Neural crest cell (in vitro differentiated cells): ENCODE data around the gene FRAS1. TPM values are rescaled to one million over a fixed set of nuclear protein-coding genes. Genes with fewer than 3 reads are reported as not detected.

Source experiments
- DNase-seq: peaks from one replicate; pipeline ENCODE4 v3.0.0; 2021; ENCODE audit warnings: low read depth, mixed read lengths, low spot score
- H3K27ac Mint-ChIP-seq: one replicate; pipeline ENCODE4 v1.8.0; 2021; ENCODE audit warnings: mild to moderate bottlenecking, mixed read lengths; ENCODE audit not compliant: unreplicated experiment
- H3K27me3 Mint-ChIP-seq: 2 replicates; pipeline ENCODE4 v1.8.0; 2021; ENCODE audit warnings: low read depth, mild to moderate bottlenecking, mixed read lengths
- H3K36me3 Mint-ChIP-seq: 2 replicates; pipeline ENCODE4 v1.8.0; 2021; ENCODE audit warnings: low read depth, mild to moderate bottlenecking, mixed read lengths
- H3K4me1 Mint-ChIP-seq: 2 replicates; pipeline ENCODE4 v1.8.0; 2021; ENCODE audit warnings: mixed read lengths
- H3K4me3 Mint-ChIP-seq: one replicate; pipeline ENCODE4 v1.8.0; 2021; ENCODE audit warnings: mild to moderate bottlenecking, mixed read lengths
- H3K9me3 Mint-ChIP-seq: 2 replicates; pipeline ENCODE4 v1.8.0; 2021; ENCODE audit warnings: mixed read lengths
- CTCF ChIP-seq: fragments of 200-600 bp; sonication (generic); conservative IDR thresholded peaks from 2 replicates; pipeline ENCODE4 v1.5.0; 2021; ENCODE audit warnings: antibody characterized with exemption, mild to moderate bottlenecking
- total RNA-seq: library from RNA; stranded (reverse); gene quantifications from 2 replicates; pipeline ENCODE4 v1.2.1, GENCODE V29; 2021

Gene FRAS1
- total RNA-seq, 1 donor from 2014 or later = 8.4 TPM

GRCh38 chr4:78370631-78371372 lies 313.7 kb downstream of the FRAS1 start:
- H3K27ac Mint-ChIP-seq = no peak overlapping the region
- no peak overlapping the region for H3K4me3 Mint-ChIP-seq
- TF ChIP-seq CTCF = no peak
- no peak for DNase-seq
- no peaks in the 10 kb centered on the region for H3K36me3 Mint-ChIP-seq
- H3K27me3 Mint-ChIP-seq = no peaks in the 10 kb centered on the region
- H3K4me1 Mint-ChIP-seq = peaks cover 22% of the 10 kb centered on the region
- no peaks in the 10 kb centered on the region for H3K9me3 Mint-ChIP-seq

GRCh38 chr4:78372355-78372988 lies 315.3 kb downstream of the FRAS1 start:
- Mint-ChIP-seq H3K27me3 (no peaks in the 10 kb centered on the region), H3K4me3 (no peak overlapping the region), H3K4me1 (peaks cover 22% of the 10 kb centered on the region), H3K36me3 (no peaks in the 10 kb centered on the region), H3K9me3 (no peaks in the 10 kb centered on the region), H3K27ac (no peak overlapping the region)
- no peak for TF ChIP-seq CTCF
- DNase-seq = no peak

GRCh38 chr4:78377555-78377954 lies 320.4 kb downstream of the FRAS1 start:
- no peaks in the 10 kb centered on the region for H3K9me3 Mint-ChIP-seq

GRCh38 chr4:78379040-78379439 lies 321.9 kb downstream of the FRAS1 start:
- no peaks in the 10 kb centered on the region for H3K36me3 Mint-ChIP-seq
- no peak for DNase-seq
- H3K27ac Mint-ChIP-seq = peak overlapping the region; percentile 57
- no peaks in the 10 kb centered on the region for H3K27me3 Mint-ChIP-seq
- no peaks in the 10 kb centered on the region for H3K9me3 Mint-ChIP-seq
- H3K4me1 Mint-ChIP-seq = peaks cover 7% of the 10 kb centered on the region
- no peak overlapping the region for H3K4me3 Mint-ChIP-seq
- no peak for TF ChIP-seq CTCF

More at GRCh38 chr4:78377555-78377954, 320.4 kb downstream of the FRAS1 start:
- Mint-ChIP-seq H3K27ac (no peak overlapping the region), H3K36me3 (no peaks in the 10 kb centered on the region), H3K4me1 (peaks cover 7% of the 10 kb centered on the region), H3K4me3 (no peak overlapping the region), H3K27me3 (no peaks in the 10 kb centered on the region)
- DNase-seq = no peak
- TF ChIP-seq CTCF = no peak

- no peak for DNase-seq
- Mint-ChIP-seq H3K27me3 (no peaks in the 10 kb centered on the region), H3K4me3 (no peak overlapping the region), H3K4me1 (peaks cover 6% of the 10 kb centered on the region), H3K9me3 (no peaks in the 10 kb centered on the region), H3K36me3 (no peaks in the 10 kb centered on the region), H3K27ac (no peak overlapping the region)
- no peak for TF ChIP-seq CTCF
Observed at GRCh38 chr4:78379991-78380729, 323.0 kb downstream of the FRAS1 start.
